GM12878 (cell line): ENCODE measurements around the gene POLRMT. TPM values are rescaled to one million over a fixed set of nuclear protein-coding genes. Genes with fewer than 3 reads are reported as not detected.

ENCODE experiments used
- ATAC-seq: fragments of 200-7000 bp; cut with Tn5 transposase; 3 replicates; pipeline ENCODE4 v1.9.1; 2020; ENCODE audit warnings: mild to moderate bottlenecking, moderate library complexity
- BruUV-seq: library from RNA; stranded (reverse); fragments of 400-500 nt; replicated peaks from 2 replicates; lab custom pipeline; 2021; lab: Mats Ljungman, UMichigan
- CTCF ChIA-PET: fragments of 300-600 bp; sonication (Branson Sonifier 250); formaldehyde crosslinking; extraction: SDS; loops from one replicate; lab custom pipeline; 2021; ENCODE audit warnings: inconsistent platforms; lab: Yijun Ruan, JAX
- POLR2A ChIA-PET: fragments of 350-600 bp; formaldehyde crosslinking; extraction: SDS; loops from one replicate; lab custom pipeline; 2021; ENCODE audit warnings: inconsistent platforms; lab: Charles Lee
- RAD21 ChIA-PET: fragments of 300-600 bp; sonication (Branson Sonifier 250); formaldehyde crosslinking; loops from one replicate; lab custom pipeline; 2023; ENCODE audit warnings: antibody characterized with exemption; ENCODE audit not compliant: unreplicated experiment; lab: Charles Lee
- SMC1A ChIA-PET: fragments of 300-600 bp; sonication (Branson Sonifier 250); formaldehyde crosslinking; loops from one replicate; lab custom pipeline; 2023; ENCODE audit not compliant: unreplicated experiment, uncharacterized antibody; lab: Charles Lee
- DNase-seq: peaks from one replicate; pipeline ENCODE4 v3.0.0-alpha.2; 2011; ENCODE audit warnings: low read depth, low spot score
- FAIRE-seq: peaks from 3 replicates; lab custom pipeline; 2011; peaks lifted over from hg19 to GRCh38; lab: Jason Lieb, UNC
- H2AFZ ChIP-seq: 2 replicates; pipeline ENCODE4 v1.6.0; 2011; ENCODE audit warnings: low read depth, low read length, control low read depth; ENCODE audit not compliant: control insufficient read depth
- H3K27ac ChIP-seq: 2 replicates; pipeline ENCODE4 v1.5.1; 2011; ENCODE audit warnings: control low read depth; ENCODE audit not compliant: control insufficient read depth, insufficient read depth
- H3K27me3 ChIP-seq, 2 experiments: replicated peaks in 1 of 2; 2 replicates each; pipeline versions ENCODE4 v1.6.0 to v1.6.1; 2011; ENCODE audit warnings: low read length in 1 of 2; ENCODE audit not compliant: control insufficient read depth in 2 of 2, insufficient read depth in 2 of 2
- H3K36me3 ChIP-seq, 2 experiments: 2 replicates each; pipeline ENCODE4 v1.5.1; 2011; ENCODE audit warnings: low read length in 1 of 2; ENCODE audit not compliant: control insufficient read depth in 2 of 2, insufficient read depth in 2 of 2
- H3K4me1 ChIP-seq: 2 replicates; pipeline ENCODE4 v1.6.1; 2011; ENCODE audit warnings: mild to moderate bottlenecking, low read length, moderate library complexity, mixed read lengths; ENCODE audit not compliant: control insufficient read depth, insufficient read depth
- H3K4me2 ChIP-seq: 2 replicates; pipeline ENCODE4 v1.6.0; 2011; ENCODE audit warnings: control low read depth; ENCODE audit not compliant: control insufficient read depth, insufficient read depth
- H3K4me3 ChIP-seq: fragments of 200-600 bp; sonication (generic); 2 replicates; pipeline ENCODE4 v1.5.1; 2016
- H3K79me2 ChIP-seq: 2 replicates; pipeline ENCODE4 v1.6.0; 2011; ENCODE audit warnings: low read length; ENCODE audit not compliant: control insufficient read depth, insufficient read depth
- H3K9ac ChIP-seq: 2 replicates; pipeline ENCODE4 v1.8.0; 2011; ENCODE audit warnings: low read length, control low read depth, mixed read lengths; ENCODE audit not compliant: control insufficient read depth, insufficient read depth
- H3K9me3 ChIP-seq: replicated peaks from 3 replicates; pipeline ENCODE4 v1.5.1; 2011; ENCODE audit warnings: mild to moderate bottlenecking, low read length; ENCODE audit not compliant: control insufficient read depth, insufficient read depth
- H4K20me1 ChIP-seq: 2 replicates; pipeline ENCODE4 v1.6.0; 2011; ENCODE audit not compliant: control insufficient read depth, insufficient read depth
- ASH2L ChIP-seq: fragments of 300-600, 200-600 bp; sonication (generic); IDR thresholded peaks from 2 replicates; pipeline ENCODE4 v1.6.1; 2017; ENCODE audit warnings: low read depth, mild to moderate bottlenecking, borderline replicate concordance
- EED ChIP-seq: sonication (generic); IDR thresholded peaks from 2 replicates; pipeline ENCODE4 v1.6.1; 2016; ENCODE audit warnings: antibody characterized with exemption, low read depth
- ESRRA ChIP-seq: IDR thresholded peaks from 2 replicates; pipeline ENCODE4 v1.6.1; 2012; ENCODE audit warnings: mild to moderate bottlenecking, low read length, improper control_type of control experiment
- GATAD2B ChIP-seq: fragments of 450-650 bp; conservative IDR thresholded peaks from 2 replicates; pipeline ENCODE4 v1.6.1; 2017; ENCODE audit warnings: low read depth, mild to moderate bottlenecking, moderate library complexity
- MEF2B ChIP-seq: fragments of 450-650 bp; IDR thresholded peaks from 2 replicates; pipeline ENCODE4 v1.6.1; 2018; ENCODE audit warnings: mild to moderate bottlenecking, moderate library complexity; ENCODE audit not compliant: partially characterized antibody, poor library complexity, severe bottlenecking
- NFYB ChIP-seq: IDR thresholded peaks from 2 replicates; pipeline ENCODE4 v1.6.1; 2011; ENCODE audit warnings: low read depth, mild to moderate bottlenecking, low read length, improper control_type of control experiment, moderate library complexity; ENCODE audit not compliant: insufficient read depth
- PAX5 ChIP-seq: IDR thresholded peaks from 2 replicates; pipeline ENCODE4 v1.6.1; 2011; ENCODE audit warnings: low read depth, low read length, borderline replicate concordance
- POLR2AphosphoS5 ChIP-seq: IDR thresholded peaks from 2 replicates; pipeline ENCODE4 v1.6.1; 2011; ENCODE audit warnings: mild to moderate bottlenecking, low read length, inconsistent platforms
- RAD51 ChIP-seq: fragments of 450-650 bp; IDR thresholded peaks from 2 replicates; pipeline ENCODE4 v1.6.1; 2016; ENCODE audit warnings: moderate library complexity, mild to moderate bottlenecking, inconsistent platforms
- SIN3A ChIP-seq: IDR thresholded peaks from 2 replicates; pipeline ENCODE4 v1.6.1; 2012; ENCODE audit warnings: low read depth, low read length, improper control_type of control experiment
- SPI1 ChIP-seq: IDR thresholded peaks from 2 replicates; pipeline ENCODE4 v1.6.1; 2011; ENCODE audit warnings: low read depth, mild to moderate bottlenecking, low read length, moderate library complexity, borderline replicate concordance; ENCODE audit not compliant: insufficient read depth
- SREBF2 ChIP-seq: IDR thresholded peaks from 2 replicates; pipeline ENCODE4 v1.6.1; 2012; ENCODE audit warnings: mild to moderate bottlenecking, low read length
- WGBS: methylation state at CpG from one replicate; pipeline ENCODE4 v1.1.6; 2016; ENCODE audit warnings: low lambda C conversion rate; ENCODE audit not compliant: insufficient replicate concordance, insufficient coverage; ENCODE audit errors: missing lambda C conversion rate; 5-methylcytosine and 5-hydroxymethylcytosine counted together
- in situ Hi-C: fragments of 300-500 bp; cut with MboI; formaldehyde crosslinking; loops from 9 replicates; pipeline ENCODE4 v1.14.3; 2018; ENCODE audit warnings: mixed read lengths
- intact Hi-C: fragments of 100-400 bp; cut with micrococcal nuclease; formaldehyde crosslinking; loops from one replicate; pipeline ENCODE4 v1.14.2; 2022; ENCODE audit not compliant: unreplicated experiment
- polyA plus RNA-seq, 11 experiments: library from polyadenylated mRNA; depleted of rRNA in 4 of 11; unstranded in 6 of 11; stranded (reverse) in 5 of 11; fragments of >200 nt; fragmentation: Nextera tagmentation in 4 of 11; fragmentation: Illumina TruSeq in 1 of 11; extraction: Ambion mirVana in 4 of 11; extraction: Trizol in 1 of 11; gene quantifications; 1 replicate in 1 of 11; 2 replicates in 10 of 11; pipeline versions ENCODE4 v1.2.1 to v1.2.3, GENCODE V29; 2011 to 2016; ENCODE audit warnings: inconsistent platforms in 2 of 11, missing spikeins in 2 of 11, low read depth in 1 of 11
- total RNA-seq, 4 experiments: library from RNA; depleted of rRNA in 3 of 4; stranded (reverse); fragments of >200 nt in 3 of 4; fragmentation: Illumina TruSeq in 1 of 4; extraction: Trizol in 1 of 4; gene quantifications; 2 replicates each; pipeline versions ENCODE4 v1.2.1 to v1.2.3, GENCODE V29; 2013 to 2021
- TF ChIP-seq, protein P1 (sequence below): fragments of 150-350 bp; IDR thresholded peaks from 2 replicates; pipeline ENCODE4 v1.6.1; 2014; ENCODE audit warnings: mild to moderate bottlenecking, low read depth, low read length
- TF ChIP-seq, protein P2 (sequence below): IDR thresholded peaks from 2 replicates; pipeline ENCODE4 v1.6.1; 2011; ENCODE audit warnings: borderline replicate concordance, low read depth, mild to moderate bottlenecking, moderate library complexity, mixed read lengths, low read length; ENCODE audit not compliant: insufficient read depth; ENCODE audit errors: extremely low read length
- TF ChIP-seq, protein P3 (sequence below): IDR thresholded peaks from 2 replicates; pipeline ENCODE4 v1.6.1; 2012; ENCODE audit warnings: low read depth, low read length, improper control_type of control experiment
- TF ChIP-seq, protein P4 (sequence below): fragments of 450-650 bp; IDR thresholded peaks from 2 replicates; pipeline ENCODE4 v1.6.1; 2016; ENCODE audit warnings: mild to moderate bottlenecking

POLRMT gene
- total and polyA plus RNA-seq, 10 of the 15 experiments (the other 5 are each of a cell fraction or from before 2014, with no cell fraction given): 9.9 to 57.6 (median 34.6) TPM

DNA sequence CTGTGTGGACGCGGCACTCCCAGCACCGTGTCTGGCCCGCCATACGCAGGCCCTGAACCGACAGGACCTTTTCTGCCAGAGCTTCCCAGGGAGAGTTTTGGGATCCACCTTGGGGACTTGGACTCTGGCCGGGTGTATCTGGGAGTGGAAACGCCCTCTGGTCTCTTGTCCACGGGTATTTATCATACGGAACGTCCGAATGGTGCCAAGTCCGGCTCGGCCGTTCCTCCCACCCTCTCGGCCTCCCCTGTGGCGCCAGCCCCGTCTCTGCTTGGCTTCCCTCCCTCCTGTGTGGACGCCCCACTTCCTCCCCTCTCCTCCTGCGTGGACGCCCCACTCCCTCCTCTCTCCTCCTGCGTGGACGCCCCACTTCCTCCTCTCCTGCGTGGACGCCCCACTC is 31.5 kb downstream of the POLRMT start:
- Histone ChIP-seq H3K9me3 (no peaks in the 10 kb centered on the region; the same call in 2 of the 3 replicates), H3K9ac (no peak overlapping the region), H2AFZ (no peak overlapping the region), H3K27me3 (no peaks in the 10 kb centered on the region; a peak in 1 of 4 replicates), H3K4me2 (no peak overlapping the region), H3K36me3 (no peaks in the 10 kb centered on the region), H4K20me1 (no peaks in the 10 kb centered on the region)
- ChIA-PET CTCF (no interaction called here), POLR2A (no interaction called here), RAD21 (no interaction called here)
- no peak for DNase-seq
- in situ Hi-C loops: no loop called here
- TF ChIP-seq PAX5 (no peak), MEF2B (no peak), SIN3A (no peak), EED (no peak), POLR2AphosphoS5 (no peak), GATAD2B (no peak), ASH2L (no peak), RAD51 (no peak), ESRRA (no peak), SREBF2 (no peak), SPI1 (no peak), NFYB (no peak)
- TF ChIP-seq, protein P1, sequence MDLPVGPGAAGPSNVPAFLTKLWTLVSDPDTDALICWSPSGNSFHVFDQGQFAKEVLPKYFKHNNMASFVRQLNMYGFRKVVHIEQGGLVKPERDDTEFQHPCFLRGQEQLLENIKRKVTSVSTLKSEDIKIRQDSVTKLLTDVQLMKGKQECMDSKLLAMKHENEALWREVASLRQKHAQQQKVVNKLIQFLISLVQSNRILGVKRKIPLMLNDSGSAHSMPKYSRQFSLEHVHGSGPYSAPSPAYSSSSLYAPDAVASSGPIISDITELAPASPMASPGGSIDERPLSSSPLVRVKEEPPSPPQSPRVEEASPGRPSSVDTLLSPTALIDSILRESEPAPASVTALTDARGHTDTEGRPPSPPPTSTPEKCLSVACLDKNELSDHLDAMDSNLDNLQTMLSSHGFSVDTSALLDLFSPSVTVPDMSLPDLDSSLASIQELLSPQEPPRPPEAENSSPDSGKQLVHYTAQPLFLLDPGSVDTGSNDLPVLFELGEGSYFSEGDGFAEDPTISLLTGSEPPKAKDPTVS: no peak
- TF ChIP-seq, protein P2, sequence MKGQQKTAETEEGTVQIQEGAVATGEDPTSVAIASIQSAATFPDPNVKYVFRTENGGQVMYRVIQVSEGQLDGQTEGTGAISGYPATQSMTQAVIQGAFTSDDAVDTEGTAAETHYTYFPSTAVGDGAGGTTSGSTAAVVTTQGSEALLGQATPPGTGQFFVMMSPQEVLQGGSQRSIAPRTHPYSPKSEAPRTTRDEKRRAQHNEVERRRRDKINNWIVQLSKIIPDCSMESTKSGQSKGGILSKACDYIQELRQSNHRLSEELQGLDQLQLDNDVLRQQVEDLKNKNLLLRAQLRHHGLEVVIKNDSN: no peak
- TF ChIP-seq, protein P3, sequence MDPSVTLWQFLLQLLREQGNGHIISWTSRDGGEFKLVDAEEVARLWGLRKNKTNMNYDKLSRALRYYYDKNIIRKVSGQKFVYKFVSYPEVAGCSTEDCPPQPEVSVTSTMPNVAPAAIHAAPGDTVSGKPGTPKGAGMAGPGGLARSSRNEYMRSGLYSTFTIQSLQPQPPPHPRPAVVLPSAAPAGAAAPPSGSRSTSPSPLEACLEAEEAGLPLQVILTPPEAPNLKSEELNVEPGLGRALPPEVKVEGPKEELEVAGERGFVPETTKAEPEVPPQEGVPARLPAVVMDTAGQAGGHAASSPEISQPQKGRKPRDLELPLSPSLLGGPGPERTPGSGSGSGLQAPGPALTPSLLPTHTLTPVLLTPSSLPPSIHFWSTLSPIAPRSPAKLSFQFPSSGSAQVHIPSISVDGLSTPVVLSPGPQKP: no peak
- TF ChIP-seq, protein P4, sequence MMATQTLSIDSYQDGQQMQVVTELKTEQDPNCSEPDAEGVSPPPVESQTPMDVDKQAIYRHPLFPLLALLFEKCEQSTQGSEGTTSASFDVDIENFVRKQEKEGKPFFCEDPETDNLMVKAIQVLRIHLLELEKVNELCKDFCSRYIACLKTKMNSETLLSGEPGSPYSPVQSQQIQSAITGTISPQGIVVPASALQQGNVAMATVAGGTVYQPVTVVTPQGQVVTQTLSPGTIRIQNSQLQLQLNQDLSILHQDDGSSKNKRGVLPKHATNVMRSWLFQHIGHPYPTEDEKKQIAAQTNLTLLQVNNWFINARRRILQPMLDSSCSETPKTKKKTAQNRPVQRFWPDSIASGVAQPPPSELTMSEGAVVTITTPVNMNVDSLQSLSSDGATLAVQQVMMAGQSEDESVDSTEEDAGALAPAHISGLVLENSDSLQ: no peak
- TF ChIP-seq, all 136 proteins: peak for 0
- SMC1A ChIA-PET: no interaction called here
- no peak for ATAC-seq
- no peak for FAIRE-seq
- BruUV-seq: no TSS peak
- intact Hi-C loops: no loop called here
- no peak overlapping the region for H3K27ac ChIP-seq
- no peak overlapping the region for H3K4me3 ChIP-seq
- H3K4me1 ChIP-seq: no peaks in the 10 kb centered on the region
- 72% methylated on average over 15 of the region's 25 CpGs for WGBS
- no peaks in the 10 kb centered on the region for H3K79me2 ChIP-seq
